Measurements from ENCODE around the gene MAP1B.

Gene MAP1B

GRCh38 chr5:72114629-72115028, 7.4 kb downstream of the MAP1B start:
- Mint-ChIP-seq H3K4me1 (ENCODE audit: low read depth) (no peaks in the 10 kb centered on the region), H3K4me3 (no peak overlapping the region), H3K27ac (no peak overlapping the region), H3K9me3 (ENCODE audit: low read depth) (no peaks in the 10 kb centered on the region), H3K36me3 (no peaks in the 10 kb centered on the region), H3K27me3 (peaks cover 20% of the 10 kb centered on the region)

- Mint-ChIP-seq H3K4me1 (ENCODE audit: low read depth) (no peaks in the 10 kb centered on the region), H3K36me3 (no peaks in the 10 kb centered on the region)
Observed at GRCh38 chr5:72115296-72115695, 8.0 kb downstream of the MAP1B start.

GRCh38 chr5:72117307-72117706, 10.0 kb downstream of the MAP1B start:
- H3K36me3 Mint-ChIP-seq, result no peaks in the 10 kb centered on the region
- no peak overlapping the region for H3K27ac Mint-ChIP-seq
- no peaks in the 10 kb centered on the region for H3K9me3 Mint-ChIP-seq (ENCODE audit: low read depth)
- no peak overlapping the region for H3K4me3 Mint-ChIP-seq
- H3K4me1 Mint-ChIP-seq (ENCODE audit: low read depth), result no peaks in the 10 kb centered on the region
- H3K27me3 Mint-ChIP-seq, result peaks cover 18% of the 10 kb centered on the region

More at GRCh38 chr5:72115296-72115695, 8.0 kb downstream of the MAP1B start:
- no peak overlapping the region for H3K4me3 Mint-ChIP-seq
- H3K27me3 Mint-ChIP-seq, result peaks cover 16% of the 10 kb centered on the region
- no peaks in the 10 kb centered on the region for H3K9me3 Mint-ChIP-seq (ENCODE audit: low read depth)
- H3K27ac Mint-ChIP-seq, result no peak overlapping the region

GRCh38 chr5:72121052-72121779, 13.9 kb downstream of the MAP1B start:
- Mint-ChIP-seq H3K4me3 (no peak overlapping the region), H3K27me3 (peaks cover 26% of the 10 kb centered on the region), H3K4me1 (ENCODE audit: low read depth) (no peaks in the 10 kb centered on the region)

GRCh38 chr5:72121780-72122445, 14.6 kb downstream of the MAP1B start:
- no peak overlapping the region for H3K4me3 Mint-ChIP-seq
- no peaks in the 10 kb centered on the region for H3K36me3 Mint-ChIP-seq
- no peak overlapping the region for H3K27ac Mint-ChIP-seq
- H3K9me3 Mint-ChIP-seq (ENCODE audit: low read depth), result no peaks in the 10 kb centered on the region
- no peaks in the 10 kb centered on the region for H3K4me1 Mint-ChIP-seq (ENCODE audit: low read depth)
- H3K27me3 Mint-ChIP-seq, result peaks cover 26% of the 10 kb centered on the region

More at GRCh38 chr5:72121052-72121779, 13.9 kb downstream of the MAP1B start:
- Mint-ChIP-seq H3K27ac (no peak overlapping the region), H3K9me3 (ENCODE audit: low read depth) (no peaks in the 10 kb centered on the region), H3K36me3 (no peaks in the 10 kb centered on the region)

GRCh38 chr5:72122602-72123001, 15.3 kb downstream of the MAP1B start:
- H3K27me3 Mint-ChIP-seq, result peaks cover 27% of the 10 kb centered on the region
- no peak overlapping the region for H3K27ac Mint-ChIP-seq
- H3K9me3 Mint-ChIP-seq (ENCODE audit: low read depth), result no peaks in the 10 kb centered on the region
- H3K4me3 Mint-ChIP-seq, result no peak overlapping the region
- no peaks in the 10 kb centered on the region for H3K4me1 Mint-ChIP-seq (ENCODE audit: low read depth)
- H3K36me3 Mint-ChIP-seq, result no peaks in the 10 kb centered on the region

- no peaks in the 10 kb centered on the region for H3K4me1 Mint-ChIP-seq (ENCODE audit: low read depth)
- H3K27me3 Mint-ChIP-seq, result peaks cover 28% of the 10 kb centered on the region
- H3K27ac Mint-ChIP-seq, result no peak overlapping the region
- H3K36me3 Mint-ChIP-seq, result no peaks in the 10 kb centered on the region
- no peaks in the 10 kb centered on the region for H3K9me3 Mint-ChIP-seq (ENCODE audit: low read depth)
- H3K4me3 Mint-ChIP-seq, result no peak overlapping the region
Observed at GRCh38 chr5:72123764-72124376, 16.6 kb downstream of the MAP1B start.

GRCh38 chr5:72125271-72125940, 18.1 kb downstream of the MAP1B start:
- peaks cover 29% of the 10 kb centered on the region for H3K27me3 Mint-ChIP-seq
- H3K4me3 Mint-ChIP-seq, result no peak overlapping the region
- no peak overlapping the region for H3K27ac Mint-ChIP-seq
- no peaks in the 10 kb centered on the region for H3K9me3 Mint-ChIP-seq (ENCODE audit: low read depth)
- no peaks in the 10 kb centered on the region for H3K36me3 Mint-ChIP-seq
- H3K4me1 Mint-ChIP-seq (ENCODE audit: low read depth), result no peaks in the 10 kb centered on the region

GRCh38 chr5:72125941-72126620, 18.8 kb downstream of the MAP1B start:
- no peak overlapping the region for H3K27ac Mint-ChIP-seq
- peaks cover 30% of the 10 kb centered on the region for H3K27me3 Mint-ChIP-seq
- no peaks in the 10 kb centered on the region for H3K9me3 Mint-ChIP-seq (ENCODE audit: low read depth)
- no peaks in the 10 kb centered on the region for H3K4me1 Mint-ChIP-seq (ENCODE audit: low read depth)
- no peaks in the 10 kb centered on the region for H3K36me3 Mint-ChIP-seq
- no peak overlapping the region for H3K4me3 Mint-ChIP-seq

- H3K27me3 Mint-ChIP-seq, result peaks cover 28% of the 10 kb centered on the region
Observed at GRCh38 chr5:72126796-72127195, 19.5 kb downstream of the MAP1B start.

GRCh38 chr5:72129725-72130124, 22.4 kb downstream of the MAP1B start:
- no peak overlapping the region for H3K4me3 Mint-ChIP-seq
- no peaks in the 10 kb centered on the region for H3K4me1 Mint-ChIP-seq (ENCODE audit: low read depth)
- H3K9me3 Mint-ChIP-seq (ENCODE audit: low read depth), result no peaks in the 10 kb centered on the region
- peaks cover 23% of the 10 kb centered on the region for H3K27me3 Mint-ChIP-seq
- no peak overlapping the region for H3K27ac Mint-ChIP-seq
- H3K36me3 Mint-ChIP-seq, result no peaks in the 10 kb centered on the region

More at GRCh38 chr5:72126796-72127195, 19.5 kb downstream of the MAP1B start:
- Mint-ChIP-seq H3K36me3 (no peaks in the 10 kb centered on the region), H3K4me1 (ENCODE audit: low read depth) (no peaks in the 10 kb centered on the region), H3K9me3 (ENCODE audit: low read depth) (no peaks in the 10 kb centered on the region), H3K27ac (no peak overlapping the region), H3K4me3 (no peak overlapping the region)

GRCh38 chr5:72130351-72130761, 23.1 kb downstream of the MAP1B start:
- Mint-ChIP-seq H3K4me1 (ENCODE audit: low read depth) (no peaks in the 10 kb centered on the region), H3K36me3 (no peaks in the 10 kb centered on the region), H3K27me3 (peaks cover 21% of the 10 kb centered on the region), H3K9me3 (ENCODE audit: low read depth) (no peaks in the 10 kb centered on the region), H3K4me3 (no peak overlapping the region), H3K27ac (no peak overlapping the region)

GRCh38 chr5:72133212-72133990, 26.1 kb downstream of the MAP1B start:
- Mint-ChIP-seq H3K9me3 (ENCODE audit: low read depth) (no peaks in the 10 kb centered on the region), H3K27ac (no peak overlapping the region), H3K4me1 (ENCODE audit: low read depth) (peaks cover 6% of the 10 kb centered on the region), H3K36me3 (no peaks in the 10 kb centered on the region), H3K4me3 (no peak overlapping the region), H3K27me3 (peaks cover 12% of the 10 kb centered on the region)

Data from activated naive CD8-positive, alpha-beta T cell (primary cell).